Midbrain (tissue), 1 donor: ENCODE measurements around the gene FDCSP.
A peak's percentile ranks its signal among the peaks of the same experiment; 100 is the strongest.
"Not testable (repeated sequence)": the region's sequence is repeated elsewhere in the genome, so short reads cannot be mapped to it uniquely, and the experiment has no call there.

Experiments used
- DNase-seq: peaks from one replicate; lab custom pipeline; 2025; lab: John Stamatoyannopoulos, UW

The FDCSP gene

GRCh38 chr4:70225824-70226223, at the start of gene FDCSP:
Gene FDCSP (plus strand): TSS chr4:70226124. CDS start chr4:70231195, 5,071 bp downstream.
- no peak for DNase-seq

GRCh38 chr4:70177090-70177489, 48.8 kb upstream of the FDCSP start:
- DNase-seq = no peak

GRCh38 chr4:70178075-70178660, 47.8 kb upstream of the FDCSP start:
- DNase-seq = no peak

- DNase-seq = no peak
Measured at GRCh38 chr4:70179811-70180210, 46.1 kb upstream of the FDCSP start.

- DNase-seq = no peak
Measured at GRCh38 chr4:70181864-70182263, 44.1 kb upstream of the FDCSP start.

GRCh38 chr4:70182517-70183167, 43.3 kb upstream of the FDCSP start:
- DNase-seq = no peak

- peak; percentile 10 for DNase-seq
Measured at GRCh38 chr4:70183168-70183939, 42.6 kb upstream of the FDCSP start.

- no peak for DNase-seq
Measured at GRCh38 chr4:70183940-70184246, 42.0 kb upstream of the FDCSP start.

GRCh38 chr4:70187216-70187615, 38.7 kb upstream of the FDCSP start:
- DNase-seq = no peak

- DNase-seq = no peak
Measured at GRCh38 chr4:70190579-70190978, 35.3 kb upstream of the FDCSP start.

- DNase-seq = no peak
Measured at GRCh38 chr4:70191647-70192046, 34.3 kb upstream of the FDCSP start.

GRCh38 chr4:70192895-70193294, 33.0 kb upstream of the FDCSP start:
- no peak for DNase-seq

- DNase-seq = no peak
Measured at GRCh38 chr4:70195425-70195824, 30.5 kb upstream of the FDCSP start, which contains the start of gene ODAM. Gene ODAM (plus strand): TSS chr4:70195725. CDS start chr4:70196544, 819 bp downstream.

- no peak for DNase-seq
Measured at GRCh38 chr4:70196857-70197256, 29.1 kb upstream of the FDCSP start.

GRCh38 chr4:70197842-70198241, 28.1 kb upstream of the FDCSP start:
- DNase-seq = no peak

GRCh38 chr4:70203601-70204000, 22.3 kb upstream of the FDCSP start:
- DNase-seq = no peak

GRCh38 chr4:70212752-70213151, 13.2 kb upstream of the FDCSP start:
- DNase-seq = not testable (repeated sequence)

- not testable (repeated sequence) for DNase-seq
Measured at GRCh38 chr4:70216109-70216508, 9.8 kb upstream of the FDCSP start.

GRCh38 chr4:70216550-70216949, 9.4 kb upstream of the FDCSP start:
- DNase-seq = not testable (repeated sequence)

GRCh38 chr4:70221389-70221788, 4.5 kb upstream of the FDCSP start:
- DNase-seq = not testable (repeated sequence)

- not testable (repeated sequence) for DNase-seq
Measured at GRCh38 chr4:70221818-70222217, 4.1 kb upstream of the FDCSP start.

GRCh38 chr4:70236125-70236524, 10.2 kb downstream of the FDCSP start:
- no peak for DNase-seq
